Measurements from ENCODE around the gene COL26A1. TPM values are rescaled to one million over a fixed set of nuclear protein-coding genes. Genes with fewer than 3 reads are reported as not detected.

The COL26A1 gene
- total RNA-seq, 2 donors from 2014 or later: not detected

- Mint-ChIP-seq H3K36me3 (no peaks in the 10 kb centered on the region), H3K4me1 (ENCODE audit: low read depth in 2 of 2) (no peaks in the 10 kb centered on the region), H3K9me3 (no peaks in the 10 kb centered on the region), H3K27ac (no peak overlapping the region), H3K4me3 (no peak overlapping the region), H3K27me3 (peaks cover 0 to 3% of the 10 kb centered on the region in 2 donors)
- DNase-seq (ENCODE audit: low spot score) (no peak), ATAC-seq (no peak)
Observed at GRCh38 chr7:101547916-101548661, 185.4 kb downstream of the COL26A1 start.

GRCh38 chr7:101549734-101550133 lies 187.1 kb downstream of the COL26A1 start:
- Mint-ChIP-seq H3K27me3 (peaks cover 0 to 5% of the 10 kb centered on the region in 2 donors), H3K27ac (no peak overlapping the region), H3K9me3 (no peaks in the 10 kb centered on the region), H3K4me1 (ENCODE audit: low read depth in 2 of 2) (no peaks in the 10 kb centered on the region), H3K36me3 (no peaks in the 10 kb centered on the region), H3K4me3 (no peak overlapping the region)
- no peak for ATAC-seq
- DNase-seq (ENCODE audit: low spot score): no peak

DNA sequence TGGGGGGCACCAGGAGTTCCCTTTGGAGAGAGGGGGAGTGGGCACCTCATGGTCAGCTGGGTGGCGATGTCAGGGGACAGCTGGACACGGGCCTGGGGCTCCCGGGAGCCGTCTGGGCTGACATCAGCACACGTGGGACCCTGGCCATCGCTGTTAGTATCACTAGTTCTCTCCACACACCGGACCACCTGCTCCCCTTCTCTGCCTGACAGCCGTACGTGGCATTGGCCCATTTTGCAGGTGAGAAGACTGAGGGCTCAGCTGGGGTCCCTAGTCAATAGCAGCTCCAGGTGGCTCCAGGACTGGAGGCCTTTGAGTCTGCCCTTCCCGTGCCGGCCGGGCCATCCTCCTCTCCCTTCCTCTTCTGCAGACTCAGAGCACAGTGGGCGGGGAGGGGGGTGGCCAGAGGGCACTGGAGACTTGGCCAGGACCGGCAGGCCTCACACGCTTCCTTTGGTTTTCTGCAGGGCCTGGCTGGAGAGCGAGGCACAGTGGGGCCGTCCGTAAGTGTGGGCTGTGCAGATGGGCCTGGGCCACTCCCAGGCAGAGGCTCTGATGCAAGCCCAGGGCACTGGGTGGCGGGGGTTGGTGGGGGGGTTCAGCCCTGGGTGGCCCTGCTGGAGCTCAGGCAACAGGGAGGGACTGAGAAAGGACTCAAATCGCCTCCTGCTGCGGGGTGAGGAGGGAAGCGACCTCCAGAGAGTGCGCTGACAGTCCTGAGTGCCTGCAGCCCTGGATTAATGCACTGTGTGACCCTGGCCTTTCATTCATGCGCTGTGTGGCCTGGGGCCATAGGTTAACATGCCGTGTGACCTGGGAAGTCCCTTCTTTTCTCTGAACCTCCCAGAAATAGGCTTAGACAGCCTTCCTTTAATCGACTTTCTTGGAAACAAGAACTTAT lies 188.2 kb downstream of the COL26A1 start:
- ATAC-seq (no peak), DNase-seq (ENCODE audit: low spot score) (no peak)
- Mint-ChIP-seq H3K4me1 (ENCODE audit: low read depth in 2 of 2) (no peaks in the 10 kb centered on the region), H3K9me3 (no peaks in the 10 kb centered on the region), H3K27me3 (peaks cover 0 to 5% of the 10 kb centered on the region in 2 donors), H3K36me3 (no peaks in the 10 kb centered on the region), H3K4me3 (no peak overlapping the region), H3K27ac (no peak overlapping the region)

DNA sequence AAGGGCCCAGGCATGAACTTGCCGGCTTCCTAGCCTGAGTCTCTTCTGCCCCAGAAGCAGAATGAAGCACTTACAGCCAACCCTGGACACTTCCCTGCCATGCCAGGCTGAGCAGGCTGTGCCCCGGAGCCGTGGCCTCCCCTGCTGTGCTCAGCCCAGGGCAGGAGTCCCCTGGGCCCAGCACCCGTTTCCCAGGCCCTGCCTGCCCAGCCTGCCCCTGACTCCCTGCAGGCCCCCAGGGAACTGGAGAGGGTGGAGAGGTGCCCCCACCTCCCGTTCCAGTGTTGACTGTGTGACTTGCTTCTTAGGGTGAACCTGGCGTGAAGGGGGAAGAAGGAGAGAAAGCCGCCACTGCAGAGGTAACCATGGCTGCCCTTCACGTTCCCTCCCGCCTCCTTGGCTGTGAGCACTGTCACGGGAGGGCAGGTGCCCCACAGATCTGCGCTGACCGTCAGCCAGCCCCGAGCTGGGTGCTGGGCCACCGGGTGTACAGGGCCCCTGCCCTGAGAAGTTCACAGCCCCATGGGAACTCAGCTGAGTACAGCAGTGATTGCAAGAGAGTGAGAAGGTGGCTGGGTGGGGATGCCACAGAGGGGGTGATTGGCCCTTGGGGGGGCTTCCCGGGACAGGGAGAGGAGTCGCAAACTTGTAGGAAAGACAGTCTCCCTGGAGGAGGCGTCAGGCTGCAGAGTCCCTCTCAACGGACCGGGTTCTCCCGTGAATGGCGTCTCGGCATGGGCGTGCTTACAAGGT lies 190.5 kb downstream of the COL26A1 start:
- Mint-ChIP-seq H3K27ac (no peak overlapping the region), H3K4me1 (ENCODE audit: low read depth in 2 of 2) (no peaks in the 10 kb centered on the region), H3K9me3 (no peaks in the 10 kb centered on the region), H3K4me3 (no peak overlapping the region), H3K36me3 (no peaks in the 10 kb centered on the region), H3K27me3 (peaks cover 2 to 11% of the 10 kb centered on the region in 2 donors)
- no peak for DNase-seq (ENCODE audit: low spot score)
- peak in 1 of 2 donors; percentile 6 for ATAC-seq

GRCh38 chr7:101553771-101554445 lies 191.2 kb downstream of the COL26A1 start:
- no peak overlapping the region for H3K4me3 Mint-ChIP-seq
- H3K36me3 Mint-ChIP-seq: no peaks in the 10 kb centered on the region
- H3K9me3 Mint-ChIP-seq: no peaks in the 10 kb centered on the region
- ATAC-seq (no peak), DNase-seq (ENCODE audit: low spot score) (no peak)
- peaks cover 2 to 11% of the 10 kb centered on the region in 2 donors for H3K27me3 Mint-ChIP-seq
- no peaks in the 10 kb centered on the region for H3K4me1 Mint-ChIP-seq (ENCODE audit: low read depth in 2 of 2)
- H3K27ac Mint-ChIP-seq: no peak overlapping the region

- Mint-ChIP-seq H3K27me3 (peaks cover 2 to 11% of the 10 kb centered on the region in 2 donors), H3K4me3 (no peak overlapping the region), H3K9me3 (no peaks in the 10 kb centered on the region), H3K36me3 (no peaks in the 10 kb centered on the region), H3K4me1 (ENCODE audit: low read depth in 2 of 2) (no peaks in the 10 kb centered on the region), H3K27ac (no peak overlapping the region)
- DNase-seq (ENCODE audit: low spot score): no peak
- ATAC-seq: no peak
Observed at GRCh38 chr7:101554584-101555268, 192.1 kb downstream of the COL26A1 start.

GRCh38 chr7:101555269-101555920 lies 192.7 kb downstream of the COL26A1 start:
- Mint-ChIP-seq H3K9me3 (no peaks in the 10 kb centered on the region), H3K27me3 (peaks cover 2 to 16% of the 10 kb centered on the region in 2 donors), H3K4me1 (ENCODE audit: low read depth in 2 of 2) (no peaks in the 10 kb centered on the region), H3K4me3 (no peak overlapping the region), H3K36me3 (no peaks in the 10 kb centered on the region), H3K27ac (no peak overlapping the region)
- DNase-seq (ENCODE audit: low spot score): no peak
- no peak for ATAC-seq

- H3K27ac Mint-ChIP-seq: no peak overlapping the region
- ATAC-seq: no peak
- H3K4me3 Mint-ChIP-seq: no peak overlapping the region
- H3K36me3 Mint-ChIP-seq: no peaks in the 10 kb centered on the region
- peaks cover 2 to 21% of the 10 kb centered on the region in 2 donors for H3K27me3 Mint-ChIP-seq
- H3K9me3 Mint-ChIP-seq: no peaks in the 10 kb centered on the region
- H3K4me1 Mint-ChIP-seq (ENCODE audit: low read depth in 2 of 2): no peaks in the 10 kb centered on the region
- no peak for DNase-seq (ENCODE audit: low spot score)
Observed at GRCh38 chr7:101555921-101556275, 193.2 kb downstream of the COL26A1 start.

DNA sequence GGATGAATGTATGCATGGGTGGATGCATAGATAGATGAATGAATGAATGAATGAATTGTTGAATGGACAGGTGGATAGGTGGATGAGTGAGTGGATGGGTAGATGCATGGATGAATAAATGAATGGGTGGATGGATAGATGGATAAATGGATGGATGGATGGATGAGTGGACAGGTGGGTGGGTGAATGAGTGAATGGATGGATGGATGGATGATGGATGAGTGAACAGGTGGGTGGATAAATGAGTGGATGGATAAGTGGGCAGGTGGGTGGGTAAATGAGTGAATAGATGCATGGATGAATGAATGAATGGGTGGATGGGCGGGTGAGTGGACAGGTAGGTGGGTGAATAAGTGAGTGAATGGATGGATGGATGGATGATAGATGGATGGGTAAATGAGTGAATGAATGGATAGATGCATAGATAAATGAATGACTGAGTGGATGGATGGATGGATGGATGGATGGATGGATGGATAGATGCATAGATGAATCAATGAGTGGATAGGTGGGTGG lies 193.8 kb downstream of the COL26A1 start:
- Mint-ChIP-seq H3K27me3 (peaks cover 2 to 22% of the 10 kb centered on the region in 2 donors), H3K9me3 (no peaks in the 10 kb centered on the region), H3K4me3 (no peak overlapping the region), H3K4me1 (ENCODE audit: low read depth in 2 of 2) (no peaks in the 10 kb centered on the region), H3K36me3 (no peaks in the 10 kb centered on the region), H3K27ac (no peak overlapping the region)
- no peak for ATAC-seq
- DNase-seq (ENCODE audit: low spot score): no peak

GRCh38 chr7:101557421-101557820 lies 194.7 kb downstream of the COL26A1 start:
- H3K9me3 Mint-ChIP-seq: no peaks in the 10 kb centered on the region
- no peaks in the 10 kb centered on the region for H3K36me3 Mint-ChIP-seq
- H3K4me1 Mint-ChIP-seq (ENCODE audit: low read depth in 2 of 2): no peaks in the 10 kb centered on the region
- peaks cover 2 to 22% of the 10 kb centered on the region in 2 donors for H3K27me3 Mint-ChIP-seq
- no peak for DNase-seq (ENCODE audit: low spot score)
- no peak for ATAC-seq
- H3K27ac Mint-ChIP-seq: no peak overlapping the region
- no peak overlapping the region for H3K4me3 Mint-ChIP-seq

- Mint-ChIP-seq H3K27ac (no peak overlapping the region), H3K27me3 (peaks cover 2 to 22% of the 10 kb centered on the region in 2 donors), H3K4me3 (no peak overlapping the region), H3K9me3 (no peaks in the 10 kb centered on the region), H3K36me3 (no peaks in the 10 kb centered on the region), H3K4me1 (ENCODE audit: low read depth in 2 of 2) (no peaks in the 10 kb centered on the region)
- ATAC-seq: no peak
- DNase-seq (ENCODE audit: low spot score): no peak
Observed at GRCh38 chr7:101557978-101558741, 195.5 kb downstream of the COL26A1 start.

Data from natural killer cell treated with Interleukin-12 subunit alpha and Interleukin-12 subunit beta and Interleukin-15 and Interleukin-18, amount 100 ng/mL, for 72 hours (primary cell).